HG02840 (cell line): ENCODE results near the gene SKAP1.
"Not testable (repeated sequence)": the region's sequence is repeated elsewhere in the genome, so short reads cannot be mapped to it uniquely, and the experiment has no call there.

Experiments
- ATAC-seq: cut with Tn5 transposase; IDR thresholded peaks from one replicate; pipeline ENCODE4 v1.9.1; 2021; ENCODE audit warnings: mild to moderate bottlenecking, moderate library complexity, moderate number of reproducible peaks; ENCODE audit not compliant: unreplicated experiment, low FRiP score

Gene SKAP1

DNA sequence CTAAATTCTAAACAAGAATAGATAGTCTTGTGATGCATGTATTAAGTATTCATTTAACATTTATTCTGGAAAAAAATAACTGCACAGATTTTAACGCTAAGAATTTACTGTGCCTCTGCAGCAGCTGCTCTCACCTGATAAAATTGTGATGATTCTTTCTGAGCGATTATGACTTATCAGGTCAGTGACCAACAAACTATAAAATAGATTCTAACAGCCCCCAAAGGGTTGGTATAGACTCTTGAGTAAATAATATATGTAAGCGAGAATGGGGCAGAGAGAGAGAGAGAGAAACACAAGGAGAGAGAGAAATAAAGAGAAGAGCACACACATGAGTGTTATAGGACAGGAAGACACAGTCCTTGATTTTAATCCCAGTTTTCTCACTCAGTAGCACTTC lies 178.1 kb downstream of the SKAP1 start:
- ATAC-seq = no peak

DNA sequence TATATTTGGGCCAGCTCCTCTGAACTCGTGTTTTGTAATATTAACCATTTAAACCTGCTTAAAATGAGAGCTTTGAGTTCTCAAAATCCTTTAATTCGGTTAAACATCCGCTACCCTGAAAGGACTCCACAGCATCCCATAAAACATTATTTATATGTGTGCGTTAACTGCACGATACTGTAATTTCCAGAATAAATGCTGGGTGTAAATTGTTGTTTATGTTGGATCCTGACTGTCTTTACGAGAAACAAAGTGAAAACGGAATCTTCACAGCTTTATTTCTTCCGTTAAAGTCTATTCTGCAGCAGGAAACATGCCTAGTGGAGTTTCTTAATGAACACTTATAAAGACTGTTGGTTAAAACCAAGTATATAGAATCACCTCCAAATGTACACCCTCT lies 179.1 kb downstream of the SKAP1 start:
- ATAC-seq = no peak

DNA sequence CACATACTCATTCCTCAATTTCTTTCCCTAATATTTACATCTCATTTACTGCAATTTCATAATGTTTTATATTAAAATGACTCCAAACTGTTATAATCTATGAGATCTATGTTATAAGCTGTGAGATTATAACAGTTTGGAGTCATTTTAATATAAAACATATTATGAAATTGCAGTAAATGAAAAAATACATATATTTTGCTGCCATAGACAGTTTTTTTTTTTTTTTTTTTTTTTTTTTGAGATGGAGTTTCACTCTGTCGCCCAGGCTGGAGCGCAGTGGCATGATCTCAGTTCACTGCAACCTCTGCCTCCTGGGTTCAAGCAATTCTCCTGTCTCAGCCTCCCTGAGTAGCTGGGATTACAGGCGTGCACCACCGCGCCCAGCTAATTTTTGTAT lies 180.0 kb downstream of the SKAP1 start:
- ATAC-seq = not testable (repeated sequence)

DNA sequence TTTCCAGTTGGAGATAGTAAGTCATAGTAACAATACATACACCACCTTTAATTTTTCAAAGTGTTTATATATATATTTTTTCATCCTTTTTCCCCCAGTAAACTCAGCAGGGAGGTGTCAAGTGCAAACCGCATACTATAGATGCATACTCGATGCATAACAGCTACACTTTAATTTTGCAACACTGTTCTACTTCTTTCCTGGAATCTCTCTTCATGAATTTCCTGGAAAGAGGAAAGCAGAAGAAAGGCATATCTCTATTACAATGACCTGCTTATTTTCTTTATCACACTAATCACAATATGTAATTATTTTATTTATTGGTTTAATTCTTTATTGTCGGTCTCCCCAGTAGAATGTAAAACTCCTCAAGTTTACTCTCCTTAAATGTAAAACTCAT lies 182.4 kb downstream of the SKAP1 start:
- no peak for ATAC-seq

DNA sequence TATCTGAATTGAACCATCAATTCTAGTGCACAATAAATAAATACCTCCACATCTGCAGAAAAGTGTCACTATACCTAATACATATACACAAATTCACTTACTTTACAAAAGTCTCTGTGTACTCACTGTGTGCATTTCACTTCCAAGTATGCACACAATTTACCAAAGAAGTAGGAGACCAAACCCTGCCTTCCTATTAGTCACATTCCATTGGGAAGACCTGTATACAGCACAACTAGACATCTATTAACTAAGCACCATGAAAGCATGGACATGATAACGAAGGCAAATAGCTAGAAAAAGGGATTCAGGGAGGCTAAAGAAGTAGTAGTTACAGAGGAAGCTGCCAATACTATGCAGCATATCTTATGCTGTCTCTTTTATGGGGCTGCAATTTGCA lies 183.0 kb downstream of the SKAP1 start:
- ATAC-seq = no peak

DNA sequence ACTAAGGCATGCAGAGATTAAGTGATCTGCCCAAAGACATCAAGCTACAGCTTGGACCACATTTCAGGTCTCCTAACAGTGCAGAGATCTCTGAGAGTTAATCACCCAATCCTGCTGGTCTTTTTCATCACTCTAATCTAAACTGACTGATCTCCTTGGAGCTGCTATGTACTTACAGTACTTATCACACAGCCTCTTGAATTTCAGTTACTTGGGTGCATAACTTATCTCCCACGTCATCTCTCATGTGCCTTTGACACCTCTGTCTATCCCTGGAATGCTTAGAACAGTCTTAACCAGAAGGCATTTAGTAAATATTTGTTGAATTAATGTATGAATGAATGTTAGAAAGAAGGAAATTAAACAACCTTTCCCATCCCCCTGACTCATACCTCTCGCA lies 183.4 kb downstream of the SKAP1 start:
- no peak for ATAC-seq

DNA sequence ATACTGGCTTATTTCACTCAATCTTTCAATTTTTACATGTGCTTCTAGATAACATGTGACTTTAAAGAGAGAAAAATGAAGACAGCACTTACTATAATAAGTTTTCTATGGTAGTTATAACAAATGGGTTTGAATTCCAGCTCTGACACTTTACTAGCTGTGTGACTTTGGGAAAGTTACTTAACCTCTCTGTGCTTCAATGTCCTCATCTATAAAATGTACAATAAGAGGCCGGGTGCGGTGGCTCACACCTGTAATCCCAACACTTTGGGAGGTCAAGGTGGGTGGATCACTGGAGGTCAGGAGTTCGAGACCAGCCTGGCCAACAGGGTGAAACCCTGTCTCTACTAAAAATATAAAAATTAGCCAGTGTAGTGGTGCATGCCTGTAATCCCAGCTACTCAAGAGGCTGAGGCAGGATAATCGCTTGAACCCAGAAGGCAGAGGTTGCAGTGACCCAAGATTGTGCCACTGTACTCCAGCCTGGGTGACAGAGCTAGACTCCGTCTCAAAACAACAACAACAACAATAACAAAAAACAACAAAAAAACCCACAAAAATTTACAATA lies 184.5 kb downstream of the SKAP1 start:
- not testable (repeated sequence) for ATAC-seq

DNA sequence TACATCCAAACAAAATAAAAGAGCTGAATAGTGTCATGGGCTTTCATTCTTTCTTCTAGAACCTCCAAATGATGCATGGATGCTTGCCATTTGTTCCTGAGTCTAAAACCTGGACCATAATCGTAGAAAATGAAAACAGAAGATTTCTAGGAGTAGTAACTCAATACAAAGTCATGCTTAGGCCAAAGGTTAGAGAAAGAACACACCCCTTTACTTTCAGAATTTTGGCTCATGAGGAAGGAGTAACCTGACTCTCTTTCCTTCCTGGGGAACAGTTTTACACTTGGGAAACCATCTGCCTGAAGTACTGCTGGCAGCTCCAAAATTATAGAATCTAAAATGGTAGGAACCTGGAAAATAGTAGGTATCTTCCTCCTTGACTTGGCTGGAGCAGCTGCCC lies 185.2 kb downstream of the SKAP1 start:
- ATAC-seq = no peak

DNA sequence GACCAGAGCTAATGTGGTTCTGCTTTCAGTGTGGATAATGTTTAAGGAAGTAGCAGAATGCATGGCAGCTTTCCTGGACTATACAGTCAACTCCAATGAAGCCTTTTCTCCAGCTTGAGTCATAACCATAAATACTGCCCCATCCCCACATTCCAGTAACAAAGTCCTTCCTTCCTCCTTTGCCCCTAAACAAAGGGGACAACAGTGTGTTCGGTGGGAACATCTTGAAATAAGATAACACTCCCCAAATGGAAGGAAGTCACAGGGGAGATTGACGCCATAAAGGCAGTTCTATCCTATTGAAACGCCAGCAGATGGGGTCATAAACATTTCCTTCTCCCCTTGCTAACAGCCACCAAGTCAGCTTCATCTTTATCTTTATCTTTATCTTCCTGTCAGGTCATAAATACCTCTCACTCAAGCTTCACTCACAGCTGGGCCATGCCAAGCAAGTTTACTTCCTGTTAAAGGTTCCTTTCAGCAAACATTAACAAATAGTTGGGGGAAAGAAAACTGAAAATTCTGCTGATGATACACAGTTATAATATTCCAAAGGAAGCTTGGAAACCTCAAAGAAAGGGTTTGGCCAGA lies 185.8 kb downstream of the SKAP1 start:
- ATAC-seq = no peak

DNA sequence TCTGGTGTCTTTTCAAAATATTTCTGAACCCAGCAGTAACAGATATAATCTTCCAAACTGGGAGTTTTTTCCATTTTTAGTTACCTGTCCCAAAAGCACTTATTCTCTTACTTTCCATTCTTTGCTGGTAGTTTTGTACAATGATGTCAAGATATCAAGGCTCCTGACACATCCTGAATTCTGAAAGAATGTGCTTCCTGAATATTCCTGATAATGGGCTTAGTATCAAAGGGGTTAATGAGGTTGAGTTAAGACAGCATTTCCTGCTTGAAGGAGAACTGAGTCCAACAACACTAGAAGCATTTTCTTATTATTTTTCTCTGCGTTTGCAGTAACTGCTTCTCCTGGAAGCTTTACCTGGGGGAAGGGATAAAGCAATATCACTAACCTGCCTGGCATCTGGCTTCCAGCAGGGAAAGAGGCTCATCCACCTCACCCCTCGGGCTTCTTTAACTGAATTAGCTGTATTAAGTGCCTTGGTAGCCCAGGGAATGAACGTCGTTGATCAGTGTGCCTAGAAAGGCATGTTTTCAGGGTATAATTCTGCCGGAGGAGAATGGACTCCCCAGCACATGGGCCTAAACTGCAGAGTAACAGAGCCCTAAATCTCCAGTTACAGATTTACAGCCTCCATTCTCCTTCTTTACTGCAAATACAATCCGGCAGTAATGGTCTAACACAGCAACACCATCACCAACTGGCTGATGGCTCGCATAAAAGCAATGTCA lies 188.1 kb downstream of the SKAP1 start:
- no peak for ATAC-seq

DNA sequence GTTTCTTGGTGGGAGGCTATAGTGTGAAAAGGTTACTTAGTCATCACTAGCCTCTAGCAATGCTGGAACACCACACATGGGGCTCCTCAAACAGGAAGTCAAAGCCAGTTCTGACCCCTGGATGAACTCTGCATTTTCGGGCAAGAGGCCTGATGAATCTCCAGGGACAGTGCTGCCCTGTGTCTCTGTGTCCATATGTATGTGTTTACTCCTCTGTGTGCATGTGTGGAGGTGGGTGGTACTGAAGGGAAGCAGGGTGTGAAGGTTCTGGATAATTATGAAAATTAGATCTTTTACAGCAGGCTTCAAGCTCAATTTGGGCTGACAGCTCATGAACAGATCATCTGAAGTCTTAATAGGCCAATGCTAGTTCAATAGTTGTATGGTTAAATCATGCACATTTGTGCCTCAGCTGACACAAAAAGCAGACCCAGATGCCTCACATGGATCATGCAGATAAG lies 188.9 kb downstream of the SKAP1 start:
- peak; percentile 76 for ATAC-seq

DNA sequence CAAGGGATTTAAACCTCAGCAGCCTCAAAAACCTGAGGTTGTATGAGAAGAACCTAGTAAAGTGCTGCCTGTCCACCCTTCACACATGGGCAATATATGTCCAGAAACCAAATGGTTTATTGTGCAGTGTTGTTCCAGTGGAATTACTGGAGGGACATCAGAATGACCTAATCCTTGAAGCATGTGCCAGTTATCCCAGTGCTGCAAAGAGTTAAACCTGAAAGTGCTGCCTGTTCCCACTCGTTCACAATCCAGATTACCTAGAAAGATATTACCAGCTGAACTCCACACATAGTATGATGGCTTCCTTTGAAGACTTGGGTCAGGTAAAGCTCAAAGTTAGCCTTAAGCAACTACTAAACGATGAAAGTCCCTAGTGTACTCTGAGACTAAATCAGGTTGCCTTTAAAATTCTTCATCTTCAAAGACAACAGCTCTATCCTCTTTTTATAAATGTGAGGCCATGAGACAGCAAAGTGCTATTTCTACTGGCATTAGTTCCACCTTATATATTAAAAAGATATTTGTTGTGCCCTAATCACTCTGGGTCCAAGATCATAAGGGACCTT lies 189.4 kb downstream of the SKAP1 start:
- ATAC-seq = no peak

DNA sequence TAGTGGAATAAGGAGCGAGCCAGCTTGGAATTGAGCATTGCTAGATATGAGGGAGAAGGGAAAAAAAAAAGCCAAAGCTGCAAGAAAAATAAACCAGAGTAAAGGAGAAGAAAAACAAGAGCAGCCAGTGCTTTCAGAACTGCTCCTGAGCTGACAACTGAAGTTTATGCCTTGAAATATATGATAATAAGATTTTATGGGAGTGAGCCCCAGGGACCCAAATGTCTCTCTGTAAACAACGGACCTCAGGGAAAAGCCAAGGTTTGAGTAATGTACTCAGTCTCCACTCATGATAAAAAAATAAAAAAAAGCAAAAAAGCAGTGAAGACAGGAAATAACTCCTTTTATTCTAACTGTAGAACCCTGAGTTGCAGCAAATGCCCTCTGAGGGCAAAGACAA lies 189.9 kb downstream of the SKAP1 start:
- no peak for ATAC-seq

DNA sequence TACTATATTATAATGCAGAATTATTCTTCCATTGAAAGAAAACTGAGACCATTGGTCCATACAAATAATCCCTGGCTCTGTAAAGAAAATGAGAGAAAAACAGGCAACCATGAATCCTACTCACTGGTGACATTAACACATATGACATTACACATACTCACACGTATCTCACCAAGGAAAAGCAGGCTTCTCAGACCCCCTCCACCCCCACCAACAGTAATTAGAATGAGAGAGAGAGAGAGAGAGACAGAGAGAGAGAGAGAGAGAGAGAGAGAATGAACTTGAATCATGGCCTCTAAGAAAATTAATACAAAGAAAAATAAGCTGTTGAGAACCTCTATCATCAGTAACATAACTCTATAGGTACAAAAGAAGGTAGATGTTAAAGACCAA lies 190.4 kb downstream of the SKAP1 start:
- ATAC-seq = no peak

DNA sequence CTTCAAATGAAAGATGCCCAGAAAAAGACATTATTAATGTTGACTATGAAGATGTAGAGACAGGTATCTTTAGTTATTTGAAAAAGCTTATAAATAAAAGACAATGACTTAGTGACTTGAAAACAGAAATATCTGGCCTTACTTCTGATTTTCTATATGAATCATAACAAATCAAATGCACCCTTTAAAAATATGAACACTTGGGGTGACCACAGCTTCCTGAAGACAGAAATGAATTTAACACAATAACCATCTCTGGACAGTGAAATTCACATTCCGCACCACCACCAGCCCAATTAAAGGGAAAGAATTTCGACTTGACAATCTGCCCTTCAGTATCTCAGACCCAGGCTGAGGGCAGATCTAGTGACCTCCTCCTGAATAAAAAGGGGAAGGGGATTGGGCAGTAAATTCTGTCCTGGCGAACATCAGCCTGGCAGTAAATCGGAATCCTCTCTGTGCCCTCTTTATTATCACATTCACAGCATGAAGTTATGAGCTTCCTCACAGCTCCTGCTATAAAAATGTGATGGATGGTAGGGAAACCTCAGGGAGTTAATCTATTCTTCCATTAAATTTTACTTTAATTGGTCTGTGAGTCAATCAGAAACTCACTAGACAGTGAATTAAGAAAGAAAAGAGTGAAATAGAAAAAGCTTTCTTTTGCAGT lies 190.9 kb downstream of the SKAP1 start:
- no peak for ATAC-seq

DNA sequence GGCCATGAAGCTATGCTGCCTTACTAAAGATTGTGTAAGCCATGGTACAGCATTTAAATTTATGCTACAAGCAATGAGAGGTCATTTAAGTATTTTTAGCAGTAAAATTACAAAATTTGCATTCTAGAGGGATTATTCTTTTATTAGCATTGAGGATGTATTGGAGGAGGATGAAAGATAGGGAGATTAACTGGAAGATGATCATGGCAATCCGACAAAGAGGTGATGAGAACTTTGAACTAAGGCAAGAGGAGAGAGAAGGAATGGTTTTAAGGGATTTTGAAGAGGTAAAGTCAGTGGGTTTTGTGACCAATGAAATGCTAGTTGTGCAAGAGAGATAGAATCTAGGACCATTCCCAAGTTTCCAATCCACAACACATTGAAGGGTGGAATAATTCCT lies 192.6 kb downstream of the SKAP1 start:
- ATAC-seq = no peak

DNA sequence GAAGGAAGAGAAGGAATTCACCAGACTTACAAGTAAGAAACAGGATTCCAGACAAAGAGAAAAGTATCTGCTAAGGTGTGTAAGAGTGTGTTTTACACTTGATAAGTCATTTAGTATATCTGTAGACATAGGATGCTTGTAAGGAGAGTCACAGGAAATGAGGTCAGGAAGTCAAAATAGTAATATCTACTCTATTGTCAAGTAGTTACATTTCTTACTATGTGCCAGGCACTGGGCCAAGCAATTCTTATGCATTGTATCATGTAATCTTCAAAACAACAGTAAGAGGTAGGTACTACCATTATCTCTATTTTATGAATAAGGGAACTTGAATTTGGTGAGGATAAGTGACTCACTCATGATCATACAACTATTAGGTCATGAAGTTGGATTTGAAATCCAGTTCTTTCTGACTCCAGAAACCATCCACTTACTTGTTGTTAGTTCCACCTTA lies 193.3 kb downstream of the SKAP1 start:
- ATAC-seq = no peak

DNA sequence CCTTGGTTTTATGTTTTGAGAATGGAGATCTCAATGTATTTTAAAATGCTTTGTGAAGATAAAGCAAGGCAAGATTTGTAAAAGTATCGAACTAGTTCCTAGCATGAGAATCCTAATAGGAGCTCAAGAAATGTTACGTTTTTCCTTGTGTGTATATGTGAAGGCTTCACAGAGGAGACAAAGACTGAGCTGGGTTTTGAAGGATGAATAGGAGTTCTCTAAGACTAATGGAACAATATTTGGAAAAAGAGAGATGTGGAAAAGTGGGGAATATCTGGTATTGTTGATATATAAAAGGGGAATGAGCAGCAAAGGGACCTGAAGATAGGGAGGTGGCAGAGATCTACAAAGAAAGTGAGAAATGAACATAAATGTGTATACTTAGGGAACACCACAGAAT lies 195.1 kb downstream of the SKAP1 start:
- no peak for ATAC-seq

DNA sequence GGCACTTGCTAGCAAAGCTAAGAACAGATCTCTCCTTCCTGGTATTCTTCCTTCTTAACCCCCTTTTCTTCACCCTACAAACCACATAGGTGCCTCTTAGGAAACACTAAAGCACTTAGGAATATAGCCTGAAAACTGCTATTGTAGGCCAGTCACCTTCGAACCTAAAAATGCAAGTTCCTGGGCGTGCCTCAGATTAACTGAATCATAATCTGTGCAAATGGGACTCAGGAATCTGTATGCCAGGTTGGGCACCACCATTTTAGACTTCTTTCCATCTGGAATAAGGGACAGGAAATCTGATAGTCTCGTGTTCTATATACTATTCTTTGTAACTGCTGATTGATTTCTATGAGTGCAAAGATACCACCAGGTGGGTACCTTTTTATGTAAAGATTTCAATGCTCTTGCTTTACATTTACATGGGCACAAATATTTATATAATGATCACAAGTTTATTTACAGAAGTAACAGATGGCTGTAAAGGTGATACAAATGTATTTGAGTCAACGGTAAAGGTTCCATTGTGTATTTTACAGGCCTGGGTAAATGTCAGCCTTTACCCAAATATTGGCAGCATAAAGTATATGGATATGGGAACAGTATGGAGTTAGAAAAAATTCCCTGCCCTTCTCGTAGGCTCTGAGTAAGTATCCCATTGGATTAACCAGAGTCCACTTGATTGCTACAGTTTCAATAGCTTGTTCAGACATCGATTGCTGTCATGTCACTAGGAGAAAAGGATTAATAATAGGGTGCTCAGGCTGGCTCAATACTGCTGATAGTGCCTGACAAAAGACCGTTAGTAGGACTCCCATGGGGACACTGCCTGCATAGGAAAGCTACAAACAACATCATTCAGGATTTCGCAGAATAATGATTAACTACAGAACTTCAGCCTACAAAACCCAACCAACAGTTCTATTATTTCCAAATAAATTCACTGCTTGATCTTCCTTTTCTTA lies 197.7 kb downstream of the SKAP1 start:
- no peak for ATAC-seq

DNA sequence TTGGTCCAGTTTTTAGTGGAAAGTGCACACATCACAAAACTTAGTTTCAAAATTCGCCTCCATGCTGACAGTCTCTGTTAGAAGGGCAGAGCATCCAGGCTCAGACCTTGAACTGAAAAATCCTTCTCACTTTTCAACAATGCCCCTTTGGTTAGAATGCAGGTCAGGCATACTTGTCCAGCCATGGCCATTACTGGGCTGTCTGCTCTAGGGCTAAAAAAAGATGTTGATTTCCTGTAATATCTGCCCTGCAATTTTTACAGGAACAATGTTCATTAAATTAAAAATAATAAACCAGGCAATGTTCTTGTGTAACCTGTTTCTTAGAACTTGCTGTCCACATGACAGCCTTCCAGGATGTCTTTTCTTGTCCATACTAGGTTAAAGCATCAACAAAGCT lies 200.1 kb downstream of the SKAP1 start:
- ATAC-seq = no peak
